ENCODE measurements around the gene VPS16.

DNA sequence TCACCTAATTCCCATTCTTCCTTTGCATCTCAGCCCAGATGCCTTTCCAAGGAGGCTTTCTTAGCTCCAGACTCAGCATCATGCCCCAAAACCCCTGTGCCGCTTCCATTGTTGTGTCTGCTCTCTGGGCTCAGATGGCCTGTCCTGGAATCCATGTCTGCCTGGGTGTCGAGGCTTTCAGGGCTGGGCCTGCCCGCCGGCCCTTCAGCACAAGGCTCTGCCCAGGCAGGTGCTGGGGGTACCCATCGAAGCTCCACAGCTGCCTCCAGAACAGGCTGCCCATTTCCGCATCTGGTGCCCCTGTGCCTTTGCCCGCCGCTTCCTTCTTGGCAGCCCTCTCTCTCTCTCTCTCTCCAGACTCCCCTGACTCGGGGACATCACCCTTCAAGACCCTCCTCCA, 41.3 kb upstream of the VPS16 start:
- TF ChIP-seq CTCF (IDR thresholded peaks at IDR 0.05): no peak
- no peak for TF ChIP-seq CHD4 (IDR thresholded peaks at IDR 0.05; ENCODE audit: borderline replicate concordance)
- no peak for TF ChIP-seq POLR2A (IDR thresholded peaks at IDR 0.05; ENCODE audit: low read length)
- no peak for TF ChIP-seq MAFK (IDR thresholded peaks at IDR 0.05; ENCODE audit: partially characterized antibody)
- TF ChIP-seq ESRRA (IDR thresholded peaks at IDR 0.05; ENCODE audit: borderline replicate concordance, low read length): no peak
- TF ChIP-seq, protein P1, sequence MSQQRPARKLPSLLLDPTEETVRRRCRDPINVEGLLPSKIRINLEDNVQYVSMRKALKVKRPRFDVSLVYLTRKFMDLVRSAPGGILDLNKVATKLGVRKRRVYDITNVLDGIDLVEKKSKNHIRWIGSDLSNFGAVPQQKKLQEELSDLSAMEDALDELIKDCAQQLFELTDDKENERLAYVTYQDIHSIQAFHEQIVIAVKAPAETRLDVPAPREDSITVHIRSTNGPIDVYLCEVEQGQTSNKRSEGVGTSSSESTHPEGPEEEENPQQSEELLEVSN (IDR thresholded peaks at IDR 0.05; ENCODE audit: borderline replicate concordance, low read depth): no peak

Measured in A549 (cell line).